ENCODE data around the gene GOLGA5.
"Not testable (repeated sequence)": the region's sequence is repeated elsewhere in the genome, so short reads cannot be mapped to it uniquely, and the experiment has no call there.

Gene GOLGA5

GRCh38 chr14:92793709-92794546, at the start of gene GOLGA5:
Gene GOLGA5, plus strand, starts transcription at chr14:92794305. Its CDS starts 3,133 bp downstream, at chr14:92797438.
- DNase-seq (ENCODE audit: low read depth): peak; percentile 94

GRCh38 chr14:92747701-92748258, 46.3 kb upstream of the GOLGA5 start:
- DNase-seq (ENCODE audit: low read depth): no peak

- DNase-seq (ENCODE audit: low read depth): peak; percentile 86
Observed at GRCh38 chr14:92748259-92749016, 45.7 kb upstream of the GOLGA5 start, which contains the start of gene LGMN. Gene LGMN, minus strand, starts transcription at chr14:92748627. Its CDS starts 15,841 bp downstream, at chr14:92732786.

- DNase-seq (ENCODE audit: low read depth): not testable (repeated sequence)
Observed at GRCh38 chr14:92750222-92750728, 43.8 kb upstream of the GOLGA5 start.

- DNase-seq (ENCODE audit: low read depth): no peak
Observed at GRCh38 chr14:92750994-92751400, 43.1 kb upstream of the GOLGA5 start.

GRCh38 chr14:92751819-92752218, 42.3 kb upstream of the GOLGA5 start:
- DNase-seq (ENCODE audit: low read depth): no peak

GRCh38 chr14:92753250-92753649, 40.9 kb upstream of the GOLGA5 start:
- DNase-seq (ENCODE audit: low read depth): no peak

- DNase-seq (ENCODE audit: low read depth): no peak
Observed at GRCh38 chr14:92754966-92755365, 39.1 kb upstream of the GOLGA5 start.

- DNase-seq (ENCODE audit: low read depth): peak; percentile 47
Observed at GRCh38 chr14:92755495-92755894, 38.6 kb upstream of the GOLGA5 start.

GRCh38 chr14:92756446-92756845, 37.7 kb upstream of the GOLGA5 start:
- DNase-seq (ENCODE audit: low read depth): peak; percentile 20

- DNase-seq (ENCODE audit: low read depth): peak; percentile 52
Observed at GRCh38 chr14:92759300-92759678, 34.8 kb upstream of the GOLGA5 start.

GRCh38 chr14:92759679-92760523, 34.2 kb upstream of the GOLGA5 start:
- DNase-seq (ENCODE audit: low read depth): no peak

GRCh38 chr14:92760524-92760805, 33.6 kb upstream of the GOLGA5 start:
- DNase-seq (ENCODE audit: low read depth): no peak

- DNase-seq (ENCODE audit: low read depth): not testable (repeated sequence)
Observed at GRCh38 chr14:92763666-92764631, 30.2 kb upstream of the GOLGA5 start.

- DNase-seq (ENCODE audit: low read depth): not testable (repeated sequence)
Observed at GRCh38 chr14:92768236-92768635, 25.9 kb upstream of the GOLGA5 start.

- no peak for DNase-seq (ENCODE audit: low read depth)
Observed at GRCh38 chr14:92768795-92769194, 25.3 kb upstream of the GOLGA5 start.

- DNase-seq (ENCODE audit: low read depth): no peak
Observed at GRCh38 chr14:92770484-92770883, 23.6 kb upstream of the GOLGA5 start.

GRCh38 chr14:92774572-92774971, 19.5 kb upstream of the GOLGA5 start:
- no peak for DNase-seq (ENCODE audit: low read depth)

- not testable (repeated sequence) for DNase-seq (ENCODE audit: low read depth)
Observed at GRCh38 chr14:92775292-92775691, 18.8 kb upstream of the GOLGA5 start.

GRCh38 chr14:92778868-92779565, 15.1 kb upstream of the GOLGA5 start:
- DNase-seq (ENCODE audit: low read depth): peak; percentile 16
